GM23338 (cell line): ENCODE data around the gene ERCC6L. TPM values are rescaled to one million over a fixed set of nuclear protein-coding genes. Genes with fewer than 3 reads are reported as not detected.
A peak's percentile ranks its signal among the peaks of the same experiment; 100 is the strongest.

Experiments used
- ATAC-seq: fragments of 200-7000 bp; cut with Tn5 transposase; 3 replicates; pipeline ENCODE4 v1.9.1; 2020
- DNase-seq: peaks from one replicate; pipeline ENCODE4 v3.0.0-alpha.2; 2015; ENCODE audit warnings: low spot score
- H2AFZ ChIP-seq: fragments of 200-600 bp; sonication (generic); 2 replicates; pipeline ENCODE4 v1.8.0; 2016; ENCODE audit warnings: antibody characterized with exemption, mild to moderate bottlenecking, moderate library complexity
- H3F3A ChIP-seq: fragments of 200-600 bp; sonication (generic); replicated peaks from 2 replicates; pipeline ENCODE4 v1.8.0; 2017; ENCODE audit warnings: antibody characterized with exemption, mixed run types, low read depth
- H3K27ac ChIP-seq: fragments of 200-600 bp; sonication (generic); 2 replicates; pipeline ENCODE4 v1.6.1; 2016; ENCODE audit warnings: low read depth
- H3K27me3 ChIP-seq: fragments of 200-600 bp; sonication (generic); 2 replicates; pipeline ENCODE4 v1.8.0; 2016; ENCODE audit warnings: mild to moderate bottlenecking, mixed run types, moderate library complexity; ENCODE audit not compliant: insufficient read depth
- H3K36me3 ChIP-seq: fragments of 200-600 bp; sonication (generic); 2 replicates; pipeline ENCODE4 v1.8.0; 2016; ENCODE audit warnings: mild to moderate bottlenecking; ENCODE audit not compliant: insufficient read depth
- H3K4me1 ChIP-seq: fragments of 200-600 bp; sonication (generic); 2 replicates; pipeline ENCODE4 v1.8.0; 2016; ENCODE audit warnings: mild to moderate bottlenecking, moderate library complexity; ENCODE audit not compliant: insufficient read depth
- H3K4me2 ChIP-seq: fragments of 200-600 bp; sonication (generic); 2 replicates; pipeline ENCODE4 v1.7.1; 2017; ENCODE audit warnings: mixed run types
- H3K4me3 ChIP-seq: fragments of 200-600 bp; sonication (generic); 2 replicates; pipeline ENCODE4 v1.6.1; 2016; ENCODE audit warnings: mixed run types
- H3K79me2 ChIP-seq: fragments of 200-600 bp; sonication (generic); replicated peaks from 2 replicates; pipeline ENCODE4 v1.8.0; 2017; ENCODE audit warnings: mild to moderate bottlenecking; ENCODE audit not compliant: insufficient read depth
- H3K9me2 ChIP-seq: fragments of 200-600 bp; sonication (generic); 2 replicates; pipeline ENCODE4 v1.8.0; 2017; ENCODE audit not compliant: insufficient read depth
- H4K20me1 ChIP-seq: fragments of 200-600 bp; sonication (generic); replicated peaks from 2 replicates; pipeline ENCODE4 v1.8.0; 2017; ENCODE audit warnings: mild to moderate bottlenecking; ENCODE audit not compliant: insufficient read depth
- H3K27ac Mint-ChIP-seq: 2 replicates; pipeline ENCODE4 v1.8.0; 2020; ENCODE audit warnings: inconsistent platforms, mild to moderate bottlenecking, moderate library complexity, mixed read lengths
- H3K27me3 Mint-ChIP-seq: 3 replicates; pipeline ENCODE4 v1.8.0; 2022; ENCODE audit warnings: low read depth, mild to moderate bottlenecking, moderate library complexity, mixed read lengths, inconsistent platforms; ENCODE audit not compliant: insufficient read depth, poor library complexity
- H3K36me3 Mint-ChIP-seq: 3 replicates; pipeline ENCODE4 v1.8.0; 2021; ENCODE audit warnings: low read depth, mild to moderate bottlenecking, inconsistent platforms, moderate library complexity, mixed read lengths
- H3K4me1 Mint-ChIP-seq: 3 replicates; pipeline ENCODE4 v1.8.0; 2020; ENCODE audit warnings: mild to moderate bottlenecking, inconsistent platforms, mixed read lengths
- H3K4me3 Mint-ChIP-seq: 3 replicates; pipeline ENCODE4 v1.8.0; 2021; ENCODE audit warnings: moderate library complexity, mild to moderate bottlenecking, inconsistent platforms, mixed read lengths
- H3K9me3 Mint-ChIP-seq: 3 replicates; pipeline ENCODE4 v1.8.0; 2020; ENCODE audit warnings: moderate library complexity, mild to moderate bottlenecking, inconsistent platforms, mixed read lengths
- EZH2 ChIP-seq: fragments of 200-600 bp; sonication (generic); IDR thresholded peaks from one replicate; pipeline ENCODE4 v1.8.0; 2017; ENCODE audit warnings: antibody characterized with exemption, mild to moderate bottlenecking, low read depth; ENCODE audit not compliant: unreplicated experiment
- NANOG ChIP-seq: IDR thresholded peaks from 2 replicates; pipeline ENCODE4 v1.6.1; 2016; ENCODE audit warnings: antibody characterized with exemption, borderline replicate concordance
- POLR2AphosphoS5 ChIP-seq: IDR thresholded peaks from 2 replicates; pipeline ENCODE4 v1.6.1; 2016; ENCODE audit warnings: antibody characterized with exemption, low read depth
- ZNF331 ChIP-seq: fragments of 250-450 bp; sonication (Bioruptor Pico); IDR thresholded peaks from 2 replicates; pipeline ENCODE4 v1.5.0; 2020; ENCODE audit warnings: low read depth, mild to moderate bottlenecking, moderate library complexity
- polyA plus RNA-seq: library from polyadenylated mRNA; unstranded; fragments of >200 nt; fragmentation: Nextera tagmentation; extraction: Ambion mirVana; gene quantifications from 2 replicates; pipeline ENCODE4 v1.2.1, GENCODE V29; 2016
- total RNA-seq: library from RNA; depleted of rRNA; stranded (reverse); fragments of >200 nt; shearing (Covaris generic); gene quantifications from 2 replicates; pipeline ENCODE4 v1.2.3, GENCODE V29; 2014
- TF ChIP-seq, protein P1 (sequence below): fragments of 250-450 bp; sonication (Bioruptor Pico); IDR thresholded peaks from 2 replicates; pipeline ENCODE4 v1.5.0; 2020; ENCODE audit warnings: mild to moderate bottlenecking, moderate library complexity
- TF ChIP-seq, protein P2 (sequence below): IDR thresholded peaks from 2 replicates; pipeline ENCODE4 v1.6.1; 2016; ENCODE audit warnings: antibody characterized with exemption

Gene ERCC6L
- total and polyA plus RNA-seq, 2 experiments from 2014 or later, result 11.3 to 23.1 TPM

DNA sequence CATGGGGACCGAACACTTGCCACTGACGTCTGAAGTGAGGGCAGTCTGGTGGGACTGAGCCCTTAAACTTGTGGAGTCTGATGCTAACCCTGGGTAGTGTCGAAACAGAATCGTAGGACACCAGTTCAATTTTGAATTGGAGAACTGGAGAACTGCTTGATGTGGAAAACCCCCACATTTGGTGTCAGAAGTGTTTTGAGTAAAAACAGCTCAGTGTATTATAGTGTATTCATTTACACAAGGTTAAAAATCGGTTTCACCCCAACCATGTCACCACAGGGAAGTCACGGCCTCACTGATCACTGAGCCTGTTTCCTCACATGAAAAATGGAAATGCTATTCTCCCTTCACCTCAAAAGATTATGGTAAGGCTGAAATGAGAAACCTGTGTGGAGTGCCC, 35.4 kb downstream of the ERCC6L start:
- peak overlapping the region; percentile 36; the same call in 1 of the 2 replicates for H3K4me3 ChIP-seq
- Mint-ChIP-seq H3K27ac (no peak overlapping the region), H3K4me3 (no peak overlapping the region; the same call in 2 of the 3 replicates), H3K9me3 (no peaks in the 10 kb centered on the region), H3K27me3 (no peaks in the 10 kb centered on the region), H3K4me1 (peaks cover 22% of the 10 kb centered on the region; the same call in 2 of the 3 replicates), H3K36me3 (peaks cover 43% of the 10 kb centered on the region)
- no peaks in the 10 kb centered on the region for H3F3A ChIP-seq
- H4K20me1 ChIP-seq, result peaks cover 6% of the 10 kb centered on the region; the same call in 1 of the 2 replicates
- TF ChIP-seq, protein P1, sequence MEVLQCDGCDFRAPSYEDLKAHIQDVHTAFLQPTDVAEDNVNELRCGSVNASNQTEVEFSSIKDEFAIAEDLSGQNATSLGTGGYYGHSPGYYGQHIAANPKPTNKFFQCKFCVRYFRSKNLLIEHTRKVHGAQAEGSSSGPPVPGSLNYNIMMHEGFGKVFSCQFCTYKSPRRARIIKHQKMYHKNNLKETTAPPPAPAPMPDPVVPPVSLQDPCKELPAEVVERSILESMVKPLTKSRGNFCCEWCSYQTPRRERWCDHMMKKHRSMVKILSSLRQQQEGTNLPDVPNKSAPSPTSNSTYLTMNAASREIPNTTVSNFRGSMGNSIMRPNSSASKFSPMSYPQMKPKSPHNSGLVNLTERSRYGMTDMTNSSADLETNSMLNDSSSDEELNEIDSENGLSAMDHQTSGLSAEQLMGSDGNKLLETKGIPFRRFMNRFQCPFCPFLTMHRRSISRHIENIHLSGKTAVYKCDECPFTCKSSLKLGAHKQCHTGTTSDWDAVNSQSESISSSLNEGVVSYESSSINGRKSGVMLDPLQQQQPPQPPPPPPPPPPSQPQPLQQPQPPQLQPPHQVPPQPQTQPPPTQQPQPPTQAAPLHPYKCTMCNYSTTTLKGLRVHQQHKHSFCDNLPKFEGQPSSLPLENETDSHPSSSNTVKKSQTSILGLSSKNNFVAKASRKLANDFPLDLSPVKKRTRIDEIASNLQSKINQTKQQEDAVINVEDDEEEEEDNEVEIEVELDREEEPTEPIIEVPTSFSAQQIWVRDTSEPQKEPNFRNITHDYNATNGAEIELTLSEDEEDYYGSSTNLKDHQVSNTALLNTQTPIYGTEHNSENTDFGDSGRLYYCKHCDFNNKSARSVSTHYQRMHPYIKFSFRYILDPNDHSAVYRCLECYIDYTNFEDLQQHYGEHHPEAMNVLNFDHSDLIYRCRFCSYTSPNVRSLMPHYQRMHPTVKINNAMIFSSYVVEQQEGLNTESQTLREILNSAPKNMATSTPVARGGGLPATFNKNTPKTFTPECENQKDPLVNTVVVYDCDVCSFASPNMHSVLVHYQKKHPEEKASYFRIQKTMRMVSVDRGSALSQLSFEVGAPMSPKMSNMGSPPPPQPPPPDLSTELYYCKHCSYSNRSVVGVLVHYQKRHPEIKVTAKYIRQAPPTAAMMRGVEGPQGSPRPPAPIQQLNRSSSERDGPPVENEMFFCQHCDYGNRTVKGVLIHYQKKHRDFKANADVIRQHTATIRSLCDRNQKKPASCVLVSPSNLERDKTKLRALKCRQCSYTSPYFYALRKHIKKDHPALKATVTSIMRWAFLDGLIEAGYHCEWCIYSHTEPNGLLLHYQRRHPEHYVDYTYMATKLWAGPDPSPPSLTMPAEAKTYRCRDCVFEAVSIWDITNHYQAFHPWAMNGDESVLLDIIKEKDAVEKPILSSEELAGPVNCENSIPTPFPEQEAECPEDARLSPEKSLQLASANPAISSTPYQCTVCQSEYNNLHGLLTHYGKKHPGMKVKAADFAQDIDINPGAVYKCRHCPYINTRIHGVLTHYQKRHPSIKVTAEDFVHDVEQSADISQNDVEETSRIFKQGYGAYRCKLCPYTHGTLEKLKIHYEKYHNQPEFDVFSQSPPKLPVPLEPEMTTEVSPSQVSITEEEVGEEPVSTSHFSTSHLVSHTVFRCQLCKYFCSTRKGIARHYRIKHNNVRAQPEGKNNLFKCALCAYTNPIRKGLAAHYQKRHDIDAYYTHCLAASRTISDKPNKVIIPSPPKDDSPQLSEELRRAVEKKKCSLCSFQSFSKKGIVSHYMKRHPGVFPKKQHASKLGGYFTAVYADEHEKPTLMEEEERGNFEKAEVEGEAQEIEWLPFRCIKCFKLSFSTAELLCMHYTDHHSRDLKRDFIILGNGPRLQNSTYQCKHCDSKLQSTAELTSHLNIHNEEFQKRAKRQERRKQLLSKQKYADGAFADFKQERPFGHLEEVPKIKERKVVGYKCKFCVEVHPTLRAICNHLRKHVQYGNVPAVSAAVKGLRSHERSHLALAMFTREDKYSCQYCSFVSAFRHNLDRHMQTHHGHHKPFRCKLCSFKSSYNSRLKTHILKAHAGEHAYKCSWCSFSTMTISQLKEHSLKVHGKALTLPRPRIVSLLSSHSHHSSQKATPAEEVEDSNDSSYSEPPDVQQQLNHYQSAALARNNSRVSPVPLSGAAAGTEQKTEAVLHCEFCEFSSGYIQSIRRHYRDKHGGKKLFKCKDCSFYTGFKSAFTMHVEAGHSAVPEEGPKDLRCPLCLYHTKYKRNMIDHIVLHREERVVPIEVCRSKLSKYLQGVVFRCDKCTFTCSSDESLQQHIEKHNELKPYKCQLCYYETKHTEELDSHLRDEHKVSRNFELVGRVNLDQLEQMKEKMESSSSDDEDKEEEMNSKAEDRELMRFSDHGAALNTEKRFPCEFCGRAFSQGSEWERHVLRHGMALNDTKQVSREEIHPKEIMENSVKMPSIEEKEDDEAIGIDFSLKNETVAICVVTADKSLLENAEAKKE (CRISPR knock-in tag), result no peak
- TF ChIP-seq, protein P2, sequence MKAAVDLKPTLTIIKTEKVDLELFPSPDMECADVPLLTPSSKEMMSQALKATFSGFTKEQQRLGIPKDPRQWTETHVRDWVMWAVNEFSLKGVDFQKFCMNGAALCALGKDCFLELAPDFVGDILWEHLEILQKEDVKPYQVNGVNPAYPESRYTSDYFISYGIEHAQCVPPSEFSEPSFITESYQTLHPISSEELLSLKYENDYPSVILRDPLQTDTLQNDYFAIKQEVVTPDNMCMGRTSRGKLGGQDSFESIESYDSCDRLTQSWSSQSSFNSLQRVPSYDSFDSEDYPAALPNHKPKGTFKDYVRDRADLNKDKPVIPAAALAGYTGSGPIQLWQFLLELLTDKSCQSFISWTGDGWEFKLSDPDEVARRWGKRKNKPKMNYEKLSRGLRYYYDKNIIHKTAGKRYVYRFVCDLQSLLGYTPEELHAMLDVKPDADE, result no peak
- TF ChIP-seq ZNF331 (CRISPR knock-in tag) (no peak), NANOG (no peak), POLR2AphosphoS5 (no peak), EZH2 (no peak)
- H3K36me3 ChIP-seq, result peaks cover 7% of the 10 kb centered on the region; the same call in 1 of the 2 replicates
- H3K4me2 ChIP-seq, result peak overlapping the region; percentile 74
- ATAC-seq (peak; percentile 48), DNase-seq (no peak)
- H3K79me2 ChIP-seq, result 0 out of 2 replicates have a peak, but pooled peaks cover 3% of the 10 kb centered on the region
- H3K27ac ChIP-seq, result no peak overlapping the region
- H2AFZ ChIP-seq, result no peak overlapping the region
- H3K4me1 ChIP-seq, result peaks cover 24% of the 10 kb centered on the region
- H3K9me2 ChIP-seq, result no peaks in the 10 kb centered on the region
- no peaks in the 10 kb centered on the region for H3K27me3 ChIP-seq
